ENCODE measurements around the gene KRT73. TPM values are rescaled to one million over a fixed set of nuclear protein-coding genes. Genes with fewer than 3 reads are reported as not detected.
"Not testable (repeated sequence)": the region's sequence is repeated elsewhere in the genome, so short reads cannot be mapped to it uniquely, and the experiment has no call there.

KRT73 gene
- total and polyA plus RNA-seq, 8 donors: 0.06 to 0.34 (median 0.20) TPM; not detected in 2

- peaks cover 27 to 83% of the 10 kb centered on the region in 2 donors for H3K27me3 ChIP-seq
- no peak overlapping the region for H3K27ac ChIP-seq
- H3K4me3 ChIP-seq: no peak overlapping the region
- TF ChIP-seq, protein P1, sequence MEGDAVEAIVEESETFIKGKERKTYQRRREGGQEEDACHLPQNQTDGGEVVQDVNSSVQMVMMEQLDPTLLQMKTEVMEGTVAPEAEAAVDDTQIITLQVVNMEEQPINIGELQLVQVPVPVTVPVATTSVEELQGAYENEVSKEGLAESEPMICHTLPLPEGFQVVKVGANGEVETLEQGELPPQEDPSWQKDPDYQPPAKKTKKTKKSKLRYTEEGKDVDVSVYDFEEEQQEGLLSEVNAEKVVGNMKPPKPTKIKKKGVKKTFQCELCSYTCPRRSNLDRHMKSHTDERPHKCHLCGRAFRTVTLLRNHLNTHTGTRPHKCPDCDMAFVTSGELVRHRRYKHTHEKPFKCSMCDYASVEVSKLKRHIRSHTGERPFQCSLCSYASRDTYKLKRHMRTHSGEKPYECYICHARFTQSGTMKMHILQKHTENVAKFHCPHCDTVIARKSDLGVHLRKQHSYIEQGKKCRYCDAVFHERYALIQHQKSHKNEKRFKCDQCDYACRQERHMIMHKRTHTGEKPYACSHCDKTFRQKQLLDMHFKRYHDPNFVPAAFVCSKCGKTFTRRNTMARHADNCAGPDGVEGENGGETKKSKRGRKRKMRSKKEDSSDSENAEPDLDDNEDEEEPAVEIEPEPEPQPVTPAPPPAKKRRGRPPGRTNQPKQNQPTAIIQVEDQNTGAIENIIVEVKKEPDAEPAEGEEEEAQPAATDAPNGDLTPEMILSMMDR (IDR thresholded peaks at IDR 0.05): no peak
- intact Hi-C loops (cut with DNase I): no loop called here
- DNase-seq: no peak
- ATAC-seq: no peak
- H3K4me1 ChIP-seq: no peaks in the 10 kb centered on the region
- no peaks in the 10 kb centered on the region for H3K36me3 ChIP-seq
- no peaks in the 10 kb centered on the region for H3K9me3 ChIP-seq
Measured at GRCh38 chr12:52600475-52600874, 17.9 kb downstream of the KRT73 start.

- Histone ChIP-seq H3K36me3 (no peaks in the 10 kb centered on the region), H3K27ac (no peak overlapping the region), H3K4me3 (no peak overlapping the region), H3K27me3 (peaks cover 27 to 86% of the 10 kb centered on the region in 2 donors), H3K9me3 (no peaks in the 10 kb centered on the region), H3K4me1 (no peaks in the 10 kb centered on the region)
- ATAC-seq (no peak), DNase-seq (no peak)
- TF ChIP-seq, protein P1 (IDR thresholded peaks at IDR 0.05): no peak
- intact Hi-C loops (cut with DNase I): no loop called here
Measured at GRCh38 chr12:52600071-52600470, 18.3 kb downstream of the KRT73 start.

DNA sequence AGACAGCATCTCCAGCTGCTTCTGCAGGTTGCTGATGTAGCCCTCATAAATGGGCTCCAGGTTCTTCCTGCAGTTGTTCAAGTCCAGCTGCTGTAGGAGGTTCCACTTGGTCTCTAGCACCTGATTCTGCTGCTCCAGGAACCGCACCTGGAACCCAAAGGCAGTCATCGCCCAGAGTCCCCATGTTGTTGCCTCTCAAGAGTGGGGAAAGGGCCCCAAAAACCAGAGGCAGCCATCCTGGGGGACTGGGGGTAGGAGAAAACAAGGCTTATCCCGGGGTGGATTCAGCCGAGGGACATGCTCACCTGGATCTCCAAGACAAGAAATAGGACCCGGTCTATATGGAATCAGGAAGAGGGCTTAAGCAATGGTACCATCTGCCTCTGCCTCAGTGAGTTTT, 19.4 kb downstream of the KRT73 start:
- intact Hi-C loops (cut with DNase I): no loop called here
- ATAC-seq (no peak), DNase-seq (no peak)

GRCh38 chr12:52594237-52594636, 24.1 kb downstream of the KRT73 start:
- H3K36me3 ChIP-seq; H3K4me1 ChIP-seq; H3K9me3 ChIP-seq; ATAC-seq; intact Hi-C loops (cut with DNase I); H3K4me3 ChIP-seq; DNase-seq; H3K27ac ChIP-seq: not testable (repeated sequence)
- H3K27me3 ChIP-seq: peaks cover 0 to 56% of the 10 kb centered on the region in 2 donors

More for the DNA sequence above, 19.4 kb downstream of the KRT73 start:
- TF ChIP-seq, protein P1 (IDR thresholded peaks at IDR 0.05): no peak
- Histone ChIP-seq H3K36me3 (no peaks in the 10 kb centered on the region), H3K4me1 (no peaks in the 10 kb centered on the region), H3K9me3 (no peaks in the 10 kb centered on the region), H3K27me3 (peaks cover 27 to 86% of the 10 kb centered on the region in 2 donors), H3K27ac (no peak overlapping the region), H3K4me3 (no peak overlapping the region)

DNA sequence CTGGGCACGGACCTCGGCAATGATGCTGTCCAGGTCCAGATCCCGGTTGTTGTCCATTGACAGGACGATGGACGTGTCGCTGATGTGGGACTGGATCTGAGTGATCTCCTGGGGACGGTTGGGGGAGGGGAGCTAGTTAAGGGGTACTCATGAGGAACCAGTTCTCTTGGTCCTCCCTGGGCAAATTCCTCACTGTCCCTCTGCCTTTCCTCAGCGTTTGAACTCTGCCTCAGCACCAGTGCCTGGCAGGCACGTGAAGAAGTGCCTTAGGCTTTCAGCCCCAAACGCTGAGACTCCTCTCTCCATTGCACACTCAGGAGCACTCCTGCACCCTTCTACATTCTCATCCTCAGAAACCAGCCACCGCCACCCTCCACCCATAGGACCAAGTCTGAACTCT, 26.8 kb downstream of the KRT73 start:
- intact Hi-C loops (cut with DNase I): no loop called here
- H3K27me3 ChIP-seq: peaks cover 0 to 43% of the 10 kb centered on the region in 2 donors
- no peaks in the 10 kb centered on the region for H3K4me1 ChIP-seq
- no peaks in the 10 kb centered on the region for H3K36me3 ChIP-seq
- ATAC-seq (no peak), DNase-seq (no peak)
- H3K4me3 ChIP-seq: no peak overlapping the region
- H3K9me3 ChIP-seq: no peaks in the 10 kb centered on the region
- no peak overlapping the region for H3K27ac ChIP-seq
- TF ChIP-seq, protein P1 (IDR thresholded peaks at IDR 0.05): no peak

DNA sequence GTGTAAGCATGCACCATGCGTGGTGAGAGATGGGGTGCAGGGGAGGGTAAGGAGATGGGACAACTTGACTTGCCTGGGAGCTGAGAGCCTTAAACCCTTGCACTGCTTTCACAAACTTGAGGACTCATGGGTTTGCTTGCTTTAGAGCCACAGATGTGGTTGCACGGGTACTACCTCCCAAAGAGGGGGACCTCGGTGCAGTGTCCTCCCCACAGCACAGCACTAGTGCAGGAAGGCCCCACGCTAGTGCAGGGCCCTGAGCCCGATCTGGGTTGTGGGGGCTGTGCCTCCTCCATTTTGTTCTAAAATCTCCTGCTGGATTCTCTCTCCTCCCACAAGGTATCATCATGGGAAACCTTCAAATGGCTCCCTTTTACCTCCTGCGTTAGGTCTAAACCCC, 28.3 kb downstream of the KRT73 start:
- Histone ChIP-seq H3K27me3 (peaks cover 0 to 30% of the 10 kb centered on the region in 2 donors), H3K27ac (no peak overlapping the region), H3K9me3 (no peaks in the 10 kb centered on the region), H3K4me3 (no peak overlapping the region), H3K4me1 (no peaks in the 10 kb centered on the region), H3K36me3 (no peaks in the 10 kb centered on the region)
- ATAC-seq (no peak), DNase-seq (no peak)
- intact Hi-C loops (cut with DNase I): no loop called here
- TF ChIP-seq, protein P1 (IDR thresholded peaks at IDR 0.05): no peak
